NT2/D1 (cell line): ENCODE measurements around the gene FAM89B.

Experiments
- SUZ12 ChIP-seq: IDR thresholded peaks from 2 replicates; pipeline ENCODE4 v1.6.1; 2011; ENCODE audit not compliant: insufficient read length, insufficient read depth; ENCODE audit errors: extremely low read depth
- YY1 ChIP-seq: IDR thresholded peaks from 2 replicates; pipeline ENCODE4 v1.6.1; 2011; ENCODE audit not compliant: insufficient read length, insufficient read depth
- ZNF274 ChIP-seq: IDR thresholded peaks from 2 replicates; pipeline ENCODE4 v1.6.1; 2011; ENCODE audit warnings: mild to moderate bottlenecking, low read depth, low read length

DNA sequence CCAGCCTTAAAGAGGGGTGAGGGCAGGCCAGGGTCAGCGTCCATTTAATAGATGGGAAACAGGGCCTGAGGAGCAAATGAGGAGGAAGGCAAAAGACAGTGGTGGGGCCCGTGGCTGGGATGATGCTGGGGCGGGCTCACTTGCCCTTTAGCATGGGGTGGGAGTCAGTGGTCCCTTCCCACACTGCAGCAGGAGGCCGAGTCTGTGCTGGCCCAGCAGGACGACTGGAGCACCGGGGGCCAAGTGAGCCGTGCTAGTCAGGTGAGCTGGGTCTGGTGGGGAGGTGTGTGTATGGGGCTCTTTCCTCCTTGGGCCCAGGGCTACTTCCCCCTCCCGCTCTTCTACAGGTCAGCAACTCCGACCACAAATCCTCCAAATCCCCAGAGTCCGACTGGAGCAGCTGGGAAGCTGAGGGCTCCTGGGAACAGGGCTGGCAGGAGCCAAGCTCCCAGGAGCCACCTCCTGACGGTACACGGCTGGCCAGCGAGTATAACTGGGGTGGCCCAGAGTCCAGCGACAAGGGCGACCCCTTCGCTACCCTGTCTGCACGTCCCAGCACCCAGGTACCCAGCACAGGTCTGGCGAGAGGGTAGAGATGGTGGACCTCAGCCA is 34.6 kb upstream of the FAM89B start:
- TF ChIP-seq YY1 = no peak
- TF ChIP-seq SUZ12 = no peak
- TF ChIP-seq ZNF274 = no peak
